GM19099 (cell line): ENCODE results near the gene CFAP54.

Source experiments
- POLR2A ChIP-seq: IDR thresholded peaks from 3 replicates; pipeline ENCODE4 v1.6.1; 2011; ENCODE audit warnings: low read depth; ENCODE audit not compliant: insufficient read length; ENCODE audit errors: extremely low read depth

CFAP54 gene

DNA sequence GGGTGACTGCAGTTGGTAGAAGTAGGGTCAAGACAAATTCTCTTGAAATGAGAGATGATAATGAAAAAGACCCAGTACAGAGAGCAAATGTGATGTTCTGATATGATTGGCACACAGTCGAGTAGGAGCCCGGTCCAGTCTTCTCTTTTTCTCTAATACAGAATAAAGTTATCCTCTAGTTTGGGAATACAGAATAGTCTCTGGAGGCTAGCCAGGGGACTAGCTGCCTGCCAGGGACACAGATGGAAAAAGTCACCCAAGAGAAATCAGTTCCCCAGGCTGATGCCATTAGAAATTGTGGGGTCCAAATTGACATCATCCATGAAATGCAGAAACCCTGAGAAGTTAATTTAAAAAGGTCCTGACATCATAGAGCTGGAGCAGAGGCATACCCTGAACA, 240.5 kb downstream of the CFAP54 start:
- TF ChIP-seq POLR2A = no peak

DNA sequence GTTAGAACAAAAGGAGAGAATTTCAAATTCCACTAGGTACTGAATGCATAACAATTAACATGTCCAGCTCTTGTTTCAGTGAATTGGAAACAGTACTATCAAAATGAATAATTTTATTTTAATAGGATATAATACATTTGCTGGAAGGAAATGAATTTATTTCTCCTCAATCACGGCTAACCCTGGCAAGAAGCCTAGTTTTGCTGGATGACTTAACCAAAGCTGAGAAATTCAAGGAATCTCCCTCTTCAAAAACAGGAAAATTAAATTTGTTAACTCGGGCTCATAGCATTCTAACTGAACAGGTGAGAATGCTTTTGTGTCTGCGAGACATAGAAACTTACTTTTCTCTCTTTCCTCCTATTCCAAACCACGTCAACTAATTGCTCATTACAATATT, 254.2 kb downstream of the CFAP54 start:
- TF ChIP-seq POLR2A = no peak

DNA sequence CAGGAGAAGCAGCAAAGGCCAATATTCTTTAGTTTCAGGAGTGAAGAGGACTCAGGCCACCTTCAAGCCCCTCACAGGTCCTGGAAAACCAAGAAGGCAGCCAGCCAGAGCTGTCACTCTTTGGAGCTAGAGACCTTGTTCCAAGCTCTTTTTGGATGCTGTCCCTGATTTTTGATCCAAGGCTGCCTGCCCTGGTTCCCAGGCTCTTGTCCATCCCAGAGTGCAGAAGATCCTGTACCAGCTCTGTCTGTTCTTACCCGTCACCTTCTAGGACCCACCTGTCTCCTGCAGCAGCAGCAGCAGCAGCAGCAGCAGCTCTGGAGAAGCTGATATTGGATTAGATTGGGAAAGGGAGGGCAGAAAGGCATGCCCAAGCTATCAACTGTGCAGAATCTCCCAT, 260.6 kb downstream of the CFAP54 start:
- TF ChIP-seq POLR2A = no peak

DNA sequence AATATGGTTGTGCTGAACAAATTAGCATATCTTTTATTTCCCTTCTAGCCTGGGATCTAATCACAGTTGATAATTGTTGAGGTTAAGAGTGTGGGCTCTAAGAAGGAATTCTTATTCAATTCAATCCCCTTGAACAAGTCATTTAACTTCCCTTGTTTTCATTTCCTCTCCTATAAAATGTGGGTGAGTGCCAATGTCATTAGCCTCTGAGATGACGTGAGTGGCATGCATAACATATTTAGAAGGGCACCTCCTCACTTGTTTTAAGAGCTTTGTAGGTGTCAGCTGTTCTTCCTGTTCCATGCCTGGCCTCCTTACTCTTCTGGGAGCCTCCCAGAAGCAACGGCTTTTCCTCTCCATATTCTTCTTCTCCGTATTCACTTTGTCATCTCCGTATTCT, 262.2 kb downstream of the CFAP54 start:
- no peak for TF ChIP-seq POLR2A

DNA sequence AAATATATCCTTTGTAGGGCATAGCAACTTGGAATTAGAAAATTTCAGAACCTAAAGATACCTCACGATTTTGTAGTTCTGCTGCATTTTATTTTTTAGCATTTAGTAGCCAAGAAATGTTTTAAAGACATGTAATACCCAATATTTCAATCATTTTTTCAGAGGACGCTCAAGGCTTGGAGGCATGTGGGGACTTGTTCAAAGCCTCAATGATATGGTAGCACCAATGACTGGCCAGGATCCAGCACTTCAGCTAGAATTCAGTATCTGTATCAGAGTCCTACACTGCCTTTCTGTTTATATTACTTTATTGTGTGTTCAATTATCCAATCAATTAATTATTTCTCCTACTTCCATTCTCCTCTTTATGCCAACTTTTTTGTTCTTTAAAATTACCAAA, 262.8 kb downstream of the CFAP54 start:
- no peak for TF ChIP-seq POLR2A

DNA sequence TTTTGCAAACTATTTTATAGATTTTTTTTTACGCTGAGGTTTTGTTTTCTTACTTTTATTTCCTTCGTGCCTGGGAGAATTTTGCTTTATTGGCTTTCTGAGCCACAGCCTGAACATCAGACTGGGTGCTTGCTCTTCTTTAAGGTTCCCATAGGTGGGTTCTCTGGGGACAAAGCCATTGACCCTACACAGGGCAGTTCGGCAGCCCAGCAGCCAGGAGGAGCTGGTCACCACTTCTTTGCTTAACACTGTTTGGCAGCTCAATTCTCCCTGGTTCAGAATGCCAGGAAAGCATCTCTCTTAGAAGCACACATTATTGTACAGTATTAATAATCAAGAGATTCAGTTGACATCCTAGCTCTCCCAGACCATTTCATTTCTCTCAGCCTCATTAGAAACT, 276.9 kb downstream of the CFAP54 start:
- no peak for TF ChIP-seq POLR2A

DNA sequence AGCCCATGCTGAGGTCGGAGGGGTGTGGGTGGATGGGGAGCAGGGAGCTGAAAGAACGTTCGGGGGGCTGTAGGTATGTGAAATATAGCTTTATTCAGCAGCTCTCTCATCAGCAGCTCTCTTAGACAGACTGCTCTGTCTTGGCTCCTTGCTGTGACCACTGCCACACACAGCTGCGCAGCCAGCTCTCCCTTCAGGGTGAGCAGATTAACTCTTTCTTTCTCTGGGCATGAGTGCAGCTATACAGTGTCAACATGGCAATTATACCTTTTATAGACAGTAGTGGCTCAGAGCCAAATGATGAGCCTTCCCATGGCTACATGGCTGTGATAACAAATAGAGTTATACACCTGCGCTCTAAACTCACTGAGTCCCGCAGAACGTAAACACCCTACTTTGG, 280.0 kb downstream of the CFAP54 start:
- no peak for TF ChIP-seq POLR2A

DNA sequence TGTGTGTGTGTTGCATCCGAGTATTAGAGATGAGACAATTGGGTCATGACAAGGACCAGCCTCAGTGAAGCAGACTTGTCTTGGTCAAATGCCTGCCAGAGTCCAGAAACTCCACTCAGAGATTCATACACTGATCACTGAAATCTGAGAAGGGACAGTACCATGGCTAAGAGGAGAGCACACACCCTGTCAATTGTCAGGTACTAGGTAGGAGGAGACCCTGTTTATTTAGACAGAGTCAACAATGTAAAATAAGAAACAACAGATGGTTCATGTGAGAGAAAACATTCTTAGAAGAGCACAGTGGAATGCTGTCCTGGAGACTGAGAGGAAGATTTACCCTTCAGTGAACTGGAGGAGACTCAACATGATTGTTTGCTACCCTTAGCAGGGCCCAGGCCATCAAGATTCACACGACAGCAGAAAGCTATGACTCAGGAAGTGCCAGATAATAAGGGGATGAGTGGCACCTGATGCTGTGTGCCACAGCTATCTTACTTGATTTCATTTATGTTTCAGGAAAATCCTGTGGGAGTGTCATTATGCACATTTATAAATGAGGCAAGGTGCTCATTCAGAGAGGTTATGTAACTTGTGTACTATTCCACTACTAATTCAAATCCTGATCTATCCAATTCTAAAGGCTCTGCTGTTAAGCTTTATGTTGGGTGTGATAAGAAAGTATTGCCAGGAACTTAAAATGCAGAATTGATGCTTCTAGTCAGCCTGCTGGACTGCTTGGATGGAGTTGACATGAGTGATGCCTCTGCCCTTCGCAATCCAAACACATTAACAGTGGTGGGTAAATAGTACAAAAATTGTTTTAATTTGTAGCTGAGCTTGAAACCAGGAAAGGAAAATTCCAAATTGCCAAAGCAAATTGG, 281.1 kb downstream of the CFAP54 start:
- no peak for TF ChIP-seq POLR2A

DNA sequence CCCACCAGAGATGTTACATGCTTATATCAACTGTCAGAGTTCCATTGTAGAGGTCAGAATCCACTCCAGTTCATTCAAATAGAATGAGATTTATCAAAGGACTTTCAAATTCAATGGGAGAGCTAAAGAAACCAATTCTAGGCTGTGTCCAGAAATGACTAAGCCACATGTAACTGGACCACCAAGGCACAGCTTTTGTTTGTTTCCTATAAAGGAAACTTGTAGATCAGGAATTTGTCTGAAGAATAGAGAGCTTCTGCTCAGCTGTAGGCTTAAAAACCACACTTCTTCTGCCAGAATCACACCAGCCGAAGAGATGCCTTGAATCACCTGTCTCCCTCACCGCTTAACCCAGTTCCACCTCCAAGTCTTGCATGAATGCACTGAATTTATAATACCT, 283.7 kb downstream of the CFAP54 start:
- TF ChIP-seq POLR2A = no peak

DNA sequence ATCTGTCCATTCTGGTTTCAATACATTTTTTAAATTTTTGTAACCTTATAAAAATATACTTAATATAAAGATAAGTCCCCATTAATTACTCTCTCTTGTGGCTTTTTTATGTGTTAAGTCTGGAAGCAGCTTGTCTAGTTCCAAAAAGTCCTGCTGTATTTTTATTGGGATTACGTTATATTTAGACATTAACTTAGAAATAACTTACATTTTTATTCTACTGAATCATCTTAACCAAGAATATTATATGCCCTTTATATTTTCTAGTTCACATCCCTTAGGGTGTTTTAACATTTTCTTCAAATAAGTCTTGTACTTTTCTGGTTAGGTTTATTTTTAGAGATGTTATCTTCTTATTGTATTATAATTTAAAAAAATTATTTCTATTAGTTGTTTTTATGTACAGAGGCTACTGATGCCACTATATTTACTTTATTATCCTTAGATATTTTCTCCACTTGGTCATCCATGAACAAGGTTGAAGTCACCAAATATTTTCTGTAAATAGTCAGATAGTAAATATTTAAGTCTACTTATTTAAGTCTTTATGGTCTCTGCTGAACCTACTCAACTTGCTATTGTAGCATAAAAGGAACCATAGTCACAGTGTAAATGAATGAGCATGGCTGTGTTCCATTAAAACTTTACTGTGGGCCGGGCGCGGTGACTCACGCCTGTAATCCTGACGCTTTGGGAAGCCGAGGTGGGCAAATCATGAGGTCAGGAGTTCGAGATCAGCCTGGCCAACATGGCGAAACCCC, 285.3 kb downstream of the CFAP54 start:
- TF ChIP-seq POLR2A = no peak

DNA sequence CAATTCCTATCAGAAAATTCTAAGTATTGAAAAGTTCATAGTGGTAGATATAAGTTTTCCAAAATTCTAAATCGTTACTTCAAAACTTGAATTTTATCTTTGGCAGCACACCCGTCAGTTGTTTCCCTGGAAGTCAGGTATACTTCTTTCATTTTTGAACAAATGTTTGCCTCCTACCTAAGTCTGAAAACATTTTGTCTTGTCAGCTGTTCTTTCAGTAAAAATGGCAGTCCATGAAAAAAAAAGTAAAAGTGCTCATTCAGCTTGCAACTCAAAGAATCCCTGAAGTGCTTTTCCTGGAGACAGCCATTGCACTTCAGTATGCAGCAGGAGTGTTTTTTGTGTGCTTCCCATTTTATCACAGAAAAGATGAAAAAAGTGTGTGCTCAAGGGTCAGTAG, 287.5 kb downstream of the CFAP54 start:
- TF ChIP-seq POLR2A = no peak

DNA sequence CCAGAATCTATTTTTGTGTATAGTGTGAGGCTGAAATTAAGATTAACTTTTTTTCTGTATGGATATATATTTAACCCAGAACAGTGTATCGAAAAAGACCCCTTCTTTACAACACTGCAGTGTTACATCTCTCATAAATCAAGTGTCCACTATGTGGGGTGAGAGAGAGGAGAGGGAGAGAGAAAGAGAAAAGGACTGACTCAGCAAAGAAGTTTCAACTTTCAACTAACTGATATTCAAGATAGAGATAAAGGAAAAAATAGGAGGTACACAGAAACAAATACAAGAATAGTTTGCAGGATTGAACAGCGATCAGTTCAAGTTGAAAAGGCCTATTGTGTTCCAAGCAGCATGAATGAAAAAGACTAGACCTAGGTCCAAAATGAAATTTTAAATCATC, 291.0 kb downstream of the CFAP54 start:
- no peak for TF ChIP-seq POLR2A

DNA sequence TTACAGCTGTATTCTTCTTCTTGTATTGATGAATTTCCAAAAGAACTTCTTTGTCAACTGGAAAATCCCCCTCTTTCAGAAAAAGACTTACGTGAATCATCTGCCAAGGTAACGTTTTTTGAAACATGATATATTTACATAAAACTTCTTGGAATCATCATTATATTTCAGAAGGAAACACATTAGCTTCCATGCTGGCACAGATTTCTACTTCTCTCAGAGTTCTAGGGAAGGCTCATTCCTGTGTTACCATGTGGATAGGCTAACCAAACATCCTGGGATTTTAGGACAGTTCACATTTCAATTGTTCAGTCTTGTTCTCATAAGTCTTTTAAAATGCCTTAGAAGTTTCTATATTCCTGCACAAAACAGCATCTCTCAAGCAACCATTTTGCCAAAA, 297.4 kb downstream of the CFAP54 start:
- no peak for TF ChIP-seq POLR2A

DNA sequence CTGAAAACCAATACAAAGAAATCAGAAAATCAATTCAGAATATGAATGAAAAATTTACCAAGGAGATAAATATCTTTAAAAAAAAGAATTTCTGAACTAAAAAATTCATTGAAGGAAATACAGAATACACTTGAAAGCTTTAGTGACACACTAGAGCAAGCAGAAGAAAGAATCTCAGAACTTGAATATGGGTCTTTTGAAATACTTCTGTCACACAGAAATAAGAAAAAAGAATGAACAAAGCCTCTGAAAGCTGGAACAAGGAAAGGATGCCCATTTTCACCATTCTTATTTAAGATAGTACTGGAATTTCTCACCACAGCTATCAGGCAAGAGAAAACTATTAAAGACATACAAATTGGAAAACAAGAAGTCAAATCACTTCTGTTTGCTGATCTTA, 314.6 kb downstream of the CFAP54 start:
- no peak for TF ChIP-seq POLR2A

DNA sequence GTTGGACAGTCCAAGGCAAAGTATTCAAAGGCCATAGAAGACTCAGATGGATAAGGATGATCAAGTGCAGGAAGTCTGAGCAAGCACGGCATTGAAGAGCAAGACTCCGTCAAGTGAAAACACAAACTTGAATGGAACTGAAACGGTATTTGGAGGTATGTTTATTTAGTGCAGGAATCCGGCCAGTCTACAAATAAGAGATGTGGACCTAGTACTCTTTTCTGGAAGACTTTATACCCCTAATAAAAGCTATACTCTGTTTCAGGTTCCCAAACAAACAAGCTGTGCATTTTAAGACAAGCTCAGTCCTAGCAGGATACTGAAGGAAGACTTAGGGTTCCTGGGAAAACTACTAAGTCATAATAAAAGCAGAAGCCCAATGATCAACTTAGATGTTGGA, 316.9 kb downstream of the CFAP54 start:
- TF ChIP-seq POLR2A = no peak

DNA sequence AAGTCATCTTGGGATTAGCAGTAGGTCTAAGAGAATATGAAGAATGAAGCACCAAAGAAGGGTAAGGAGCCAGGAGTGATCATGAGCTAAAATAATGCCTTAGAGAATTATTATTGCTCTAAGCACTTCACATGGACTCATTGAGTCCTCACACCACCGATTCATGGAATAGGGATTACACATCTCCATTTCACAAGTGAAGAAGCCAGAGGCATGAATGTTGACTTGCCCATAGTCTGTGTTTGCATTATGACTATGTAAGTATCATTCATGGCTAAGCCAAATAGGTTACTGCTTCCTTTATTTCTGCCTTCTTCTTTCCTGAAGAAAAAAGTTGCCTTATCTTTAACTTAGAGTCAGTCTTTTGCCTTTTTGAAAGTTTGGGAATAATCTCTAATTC, 318.4 kb downstream of the CFAP54 start:
- no peak for TF ChIP-seq POLR2A
